HG02943 (cell line): ENCODE results near the gene GIMAP8.
"Not testable (repeated sequence)": the region's sequence is repeated elsewhere in the genome, so short reads cannot be mapped to it uniquely, and the experiment has no call there.

Experiments
- ATAC-seq: cut with Tn5 transposase; IDR thresholded peaks from one replicate; pipeline ENCODE4 v1.9.1; 2021; ENCODE audit warnings: mild to moderate bottlenecking, low read depth, moderate library complexity; ENCODE audit not compliant: unreplicated experiment

The GIMAP8 gene

DNA sequence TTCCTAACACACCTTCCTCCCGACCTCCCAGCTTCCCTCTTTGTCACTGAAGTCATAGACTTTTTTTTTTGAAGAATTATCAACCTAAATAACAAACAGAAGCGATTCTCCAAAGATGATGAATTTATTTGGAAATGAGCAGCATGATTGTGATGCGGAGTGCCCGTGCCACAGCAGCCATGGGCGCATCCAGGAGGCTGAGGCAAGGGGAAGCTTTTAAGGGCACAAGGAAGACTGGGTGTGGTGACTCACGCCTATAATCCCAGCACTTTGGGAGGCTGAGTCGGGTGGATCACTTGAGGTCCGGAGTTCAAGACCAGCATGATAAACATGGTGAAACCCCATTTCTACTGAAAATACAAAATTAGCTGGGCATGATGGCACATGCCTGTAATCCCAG is 16.2 kb upstream of the GIMAP8 start:
- ATAC-seq = no peak

DNA sequence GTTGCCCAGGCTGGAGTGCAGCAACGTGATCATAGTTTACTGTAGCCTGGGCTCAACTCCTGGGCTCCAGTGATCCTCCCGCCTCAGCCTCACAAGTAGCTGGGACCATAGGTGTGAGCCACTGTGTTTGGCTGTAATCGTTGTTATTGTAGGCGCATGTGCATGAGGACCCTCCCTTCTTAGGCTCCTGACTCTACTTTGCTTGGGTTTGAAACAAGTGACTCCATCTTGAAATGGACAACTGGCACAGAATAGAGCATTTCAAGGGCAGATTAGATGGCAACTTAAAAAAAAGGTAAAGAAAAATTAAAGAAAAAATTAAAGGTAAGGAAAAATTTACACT is 15.4 kb upstream of the GIMAP8 start:
- peak; percentile 2 for ATAC-seq

DNA sequence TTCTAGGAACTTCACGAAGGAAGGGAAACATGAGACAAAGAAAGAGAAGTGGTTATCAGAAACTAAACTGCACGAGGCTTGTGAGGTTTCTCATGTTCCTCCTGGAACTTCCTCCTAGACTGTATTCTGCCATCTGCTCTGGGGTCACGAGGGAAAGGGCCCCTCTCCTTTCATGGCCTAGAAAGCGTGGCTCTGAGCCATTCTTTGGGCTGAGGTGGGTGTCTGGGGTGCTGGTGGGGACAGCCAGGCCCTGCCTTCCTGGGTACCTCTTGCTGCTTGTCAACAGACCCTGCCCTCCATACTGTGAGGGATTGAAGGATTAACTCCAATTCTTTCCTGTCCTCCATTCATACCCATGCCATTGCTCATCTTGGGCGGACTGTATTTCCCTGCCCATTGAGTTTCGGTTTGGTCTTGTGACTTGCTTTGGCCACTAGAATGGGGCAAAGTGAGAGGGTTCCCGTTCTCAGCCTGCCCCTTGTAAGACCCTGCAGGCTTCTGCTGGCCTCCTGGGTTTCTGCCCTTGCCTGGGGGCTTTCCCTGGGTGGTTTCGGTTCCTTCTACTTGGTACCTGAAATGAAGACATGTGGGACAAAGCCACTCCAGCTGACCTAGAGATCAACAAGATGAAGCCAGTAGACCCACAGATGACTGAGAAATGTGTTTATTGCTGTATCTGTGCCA is 14.9 kb upstream of the GIMAP8 start:
- ATAC-seq = peak; percentile 88

DNA sequence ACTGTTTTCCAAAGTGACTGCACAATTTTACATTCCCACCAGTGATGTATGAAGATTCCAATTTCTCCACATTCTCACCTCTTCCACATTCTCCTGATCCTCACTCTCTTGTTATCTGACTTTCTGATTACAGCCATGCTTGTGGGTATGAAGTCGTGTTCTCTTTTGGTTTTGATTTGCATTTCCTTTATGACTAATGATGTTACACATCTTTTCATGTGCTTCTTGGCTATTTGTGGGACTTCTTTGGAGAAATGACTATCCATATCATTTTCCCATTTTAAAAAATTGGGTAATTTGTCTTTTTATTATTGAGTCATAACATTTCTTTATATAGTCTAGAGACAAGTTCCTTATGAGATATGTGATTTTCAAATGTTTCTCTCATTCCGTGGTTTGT is 10.5 kb upstream of the GIMAP8 start:
- ATAC-seq = no peak

DNA sequence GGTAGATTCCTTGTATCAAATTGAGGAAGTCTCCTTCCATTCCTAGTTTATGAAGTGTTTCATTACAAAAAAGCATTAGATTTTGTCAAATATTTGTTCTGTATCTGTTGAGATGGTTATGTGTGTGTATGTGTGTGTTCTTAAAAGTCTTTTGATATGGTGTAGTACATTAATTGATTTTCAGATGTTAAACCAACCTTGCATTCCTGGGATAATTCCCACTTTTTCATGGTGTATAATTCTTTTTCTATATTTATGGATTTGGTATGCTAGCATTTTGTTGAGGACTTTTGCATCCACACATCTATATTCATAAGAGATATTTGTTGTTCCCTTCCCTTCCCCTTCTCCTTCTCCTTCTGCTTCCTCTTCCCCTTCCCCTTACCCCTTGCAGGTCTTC is 8.9 kb upstream of the GIMAP8 start:
- no peak for ATAC-seq

DNA sequence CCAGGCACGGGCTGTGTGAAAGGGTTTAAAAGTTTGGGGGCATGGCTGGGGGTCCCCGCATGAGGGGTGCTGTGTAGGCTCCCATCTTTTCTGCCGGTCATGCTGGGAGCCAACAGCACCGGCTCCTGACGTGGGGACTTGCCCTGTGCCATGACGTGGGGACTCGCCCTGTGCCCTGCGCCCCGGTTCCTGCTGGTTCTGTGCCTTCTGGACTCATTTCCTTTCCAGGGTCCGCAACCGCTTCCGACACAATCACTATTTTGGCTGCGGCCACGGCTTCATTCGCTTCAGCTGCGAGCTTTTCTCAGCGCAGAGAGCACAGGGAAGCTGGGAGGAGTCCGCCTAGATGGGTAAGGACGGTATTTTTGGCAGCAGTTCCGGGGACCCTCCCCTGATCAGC is 7.6 kb upstream of the GIMAP8 start:
- ATAC-seq = no peak

DNA sequence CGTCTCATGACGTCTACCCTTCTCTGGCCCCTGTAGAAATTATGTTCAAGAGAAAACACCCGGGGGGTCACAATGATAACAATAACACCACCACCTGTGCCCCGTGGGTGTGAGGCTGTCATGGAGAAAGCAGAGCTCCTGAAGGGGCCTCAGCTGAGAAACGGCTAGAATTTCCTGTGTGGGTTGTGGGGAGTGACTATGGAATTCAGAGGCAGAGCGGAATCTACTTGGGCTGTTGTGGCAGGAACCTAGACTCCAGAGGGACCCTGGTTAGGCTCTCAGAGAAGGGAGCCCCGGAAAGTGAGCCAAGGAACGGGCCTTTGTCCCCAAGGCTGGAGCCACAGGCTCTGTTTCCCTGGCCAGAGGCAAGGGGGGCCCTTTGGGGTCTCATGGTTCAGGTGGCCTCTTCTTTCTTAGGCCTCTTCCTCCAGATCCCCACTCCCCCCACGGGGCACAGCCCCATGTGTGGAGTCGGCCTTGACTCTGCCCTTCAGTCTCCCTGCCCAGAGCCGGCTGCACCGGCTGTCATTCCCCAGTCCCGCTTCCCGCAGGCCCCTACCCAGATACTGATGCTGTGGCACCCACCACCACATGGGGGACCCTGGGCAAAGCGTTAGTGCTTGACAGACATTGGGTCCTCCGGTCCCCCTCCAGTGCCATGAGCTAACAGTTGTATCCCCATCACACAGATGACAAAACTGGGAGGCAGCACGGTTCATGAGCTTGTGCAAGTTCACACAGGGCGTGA is 6.5 kb upstream of the GIMAP8 start:
- no peak for ATAC-seq

DNA sequence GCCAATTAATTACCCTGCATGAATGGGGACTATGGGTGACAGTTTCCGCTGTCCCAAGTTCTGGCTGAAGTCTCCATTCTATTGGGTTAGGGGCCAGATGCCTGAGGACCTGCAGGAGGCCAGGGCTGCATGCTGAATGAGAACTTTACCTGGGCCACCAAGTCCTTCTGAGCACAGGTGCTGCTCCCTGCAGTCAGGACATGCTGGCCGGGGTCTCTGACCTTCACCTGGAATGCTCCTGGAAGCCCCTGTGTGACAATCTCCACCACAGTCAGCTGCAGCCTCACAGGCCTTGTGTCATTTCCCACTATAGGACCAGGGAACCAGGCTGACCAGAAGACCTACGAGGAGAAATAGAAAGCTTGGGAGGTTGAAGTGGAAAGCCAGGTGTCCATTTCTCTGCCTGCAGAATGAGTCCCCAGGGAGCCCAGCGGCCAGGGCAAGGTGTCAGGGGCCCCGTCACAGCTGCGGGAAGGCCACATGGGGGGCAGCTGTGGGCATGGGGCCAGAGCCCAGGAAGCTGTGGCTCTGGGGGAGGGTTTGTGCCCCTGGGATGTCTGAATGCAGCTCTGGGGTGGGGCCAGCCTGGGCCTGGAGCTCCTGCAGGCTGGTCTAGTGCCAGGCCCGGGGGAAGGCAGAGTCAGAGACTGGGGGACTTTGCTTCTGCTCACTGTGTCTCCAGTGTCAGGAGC is 5.6 kb upstream of the GIMAP8 start:
- ATAC-seq = no peak

DNA sequence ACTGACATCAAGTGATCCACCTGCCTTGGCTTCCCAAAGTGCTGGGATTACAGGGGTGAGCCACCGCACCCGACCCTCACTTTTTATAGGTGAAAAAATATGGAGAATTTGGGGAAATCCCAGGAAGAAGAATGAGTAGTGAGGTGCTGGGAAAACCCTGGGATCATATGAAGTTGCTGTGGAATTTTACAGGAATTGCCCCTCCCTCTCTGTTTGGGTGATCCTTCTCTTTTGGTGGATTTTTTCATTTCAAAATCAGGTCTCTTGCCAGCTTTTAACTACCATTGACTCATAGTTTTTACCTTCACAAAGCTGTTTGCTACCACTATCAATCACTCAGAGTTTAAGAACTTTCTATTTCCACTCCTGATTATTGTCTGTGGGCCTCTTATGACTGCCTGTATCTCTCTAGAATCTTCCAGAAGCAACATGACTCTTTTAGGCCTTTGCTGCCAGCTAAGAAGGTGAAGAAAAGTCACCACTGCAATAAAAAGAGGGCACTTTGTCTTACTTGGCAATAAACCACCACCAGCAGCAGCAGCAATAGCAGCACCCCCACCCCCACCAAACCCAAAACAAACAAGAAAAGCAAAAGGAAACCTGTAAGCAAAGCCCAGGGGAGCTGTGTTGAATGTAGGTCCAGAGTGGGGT is 4.0 kb upstream of the GIMAP8 start:
- no peak for ATAC-seq

DNA sequence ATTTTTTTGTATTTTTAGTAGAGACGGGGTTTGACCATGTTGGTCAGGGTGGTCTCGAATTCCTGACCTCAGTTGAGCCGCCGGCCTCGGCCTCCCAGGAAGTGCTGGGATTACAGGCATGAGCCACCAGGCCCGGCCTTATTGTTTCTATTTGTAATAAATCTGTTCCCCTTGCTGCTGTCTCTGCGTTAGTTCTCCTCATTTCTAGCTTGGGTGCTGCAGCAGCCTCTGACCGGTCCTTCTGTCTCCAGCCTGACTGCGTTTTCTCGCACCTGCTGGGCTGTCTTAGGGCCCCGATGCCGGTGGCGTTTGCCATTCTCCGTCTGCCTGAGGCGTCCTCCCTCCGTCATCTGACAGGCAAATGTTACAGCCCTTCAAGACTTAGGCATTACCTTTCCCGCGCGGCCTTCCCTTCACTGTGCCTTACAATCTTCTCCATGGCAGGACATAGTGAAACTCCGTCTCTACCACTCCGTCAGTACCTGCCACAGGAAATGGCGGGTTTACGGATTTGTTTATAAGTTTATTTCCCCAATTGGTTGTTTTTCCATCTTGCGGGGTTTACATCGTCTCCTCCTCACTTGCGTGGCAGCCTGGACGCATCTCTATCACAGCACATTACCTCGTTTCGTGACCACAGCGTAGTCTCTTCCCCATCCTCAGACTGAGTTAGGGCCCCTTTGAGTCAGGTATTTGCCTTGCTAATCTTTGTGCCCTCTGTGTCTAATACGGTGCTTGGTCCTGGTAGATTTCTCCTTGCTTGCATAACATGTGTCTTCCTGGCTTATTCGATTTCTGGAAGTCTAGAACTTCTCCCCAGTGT is 2.3 kb upstream of the GIMAP8 start:
- no peak for ATAC-seq

DNA sequence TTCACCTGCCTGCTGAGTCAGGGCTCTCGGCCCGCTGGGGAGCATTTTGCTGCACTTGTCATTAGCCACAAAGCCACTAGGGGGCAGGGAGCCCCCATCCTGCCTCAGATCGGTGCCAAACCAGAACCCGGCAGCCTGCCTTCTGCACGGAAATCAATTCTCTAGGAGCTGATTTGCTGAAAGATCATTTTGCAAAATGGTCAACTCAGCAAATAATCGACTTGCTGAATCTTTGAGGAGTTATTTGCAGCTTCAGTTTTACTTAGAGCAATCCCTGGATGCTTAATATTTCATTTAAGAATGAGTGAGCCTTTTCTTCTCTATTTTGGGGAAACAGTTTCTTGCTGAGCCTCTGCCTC is 1.7 kb upstream of the GIMAP8 start:
- no peak for ATAC-seq

DNA sequence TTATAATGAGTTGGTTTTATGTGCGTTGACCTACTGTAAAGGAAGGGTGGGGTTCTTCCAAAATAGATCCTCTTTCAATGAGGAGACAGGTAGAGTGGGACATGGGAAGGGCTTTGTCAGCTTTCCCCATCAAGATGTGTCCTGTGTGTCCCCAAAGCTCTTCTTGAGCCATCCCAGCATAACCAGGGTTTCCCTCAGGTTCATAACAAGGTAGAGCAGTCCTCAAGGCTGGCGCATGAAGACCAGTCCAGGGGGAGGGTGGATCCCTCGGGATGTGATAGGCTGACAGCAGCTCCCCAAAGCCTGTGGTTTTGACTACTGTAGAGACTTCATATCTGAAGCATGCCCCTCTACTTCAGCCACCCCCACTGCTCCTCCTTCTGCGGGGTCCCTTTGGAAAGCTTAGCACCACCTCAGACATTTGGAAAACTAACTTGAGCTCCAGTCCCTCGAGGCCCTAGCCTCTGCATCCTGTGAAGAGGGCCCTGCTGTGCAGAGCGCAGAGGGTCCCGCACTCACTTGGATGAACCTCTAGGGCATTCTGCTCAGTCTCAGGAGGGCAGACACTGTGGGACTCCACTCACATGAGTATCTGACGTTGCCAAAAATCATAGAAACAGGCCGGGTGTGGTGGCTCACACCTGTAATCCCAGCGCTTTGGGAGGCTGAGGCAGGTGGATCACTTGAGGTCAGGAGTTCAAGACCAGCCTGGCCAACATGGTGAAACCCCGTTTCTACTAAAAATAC is 1.1 kb upstream of the GIMAP8 start:
- ATAC-seq = no peak

DNA sequence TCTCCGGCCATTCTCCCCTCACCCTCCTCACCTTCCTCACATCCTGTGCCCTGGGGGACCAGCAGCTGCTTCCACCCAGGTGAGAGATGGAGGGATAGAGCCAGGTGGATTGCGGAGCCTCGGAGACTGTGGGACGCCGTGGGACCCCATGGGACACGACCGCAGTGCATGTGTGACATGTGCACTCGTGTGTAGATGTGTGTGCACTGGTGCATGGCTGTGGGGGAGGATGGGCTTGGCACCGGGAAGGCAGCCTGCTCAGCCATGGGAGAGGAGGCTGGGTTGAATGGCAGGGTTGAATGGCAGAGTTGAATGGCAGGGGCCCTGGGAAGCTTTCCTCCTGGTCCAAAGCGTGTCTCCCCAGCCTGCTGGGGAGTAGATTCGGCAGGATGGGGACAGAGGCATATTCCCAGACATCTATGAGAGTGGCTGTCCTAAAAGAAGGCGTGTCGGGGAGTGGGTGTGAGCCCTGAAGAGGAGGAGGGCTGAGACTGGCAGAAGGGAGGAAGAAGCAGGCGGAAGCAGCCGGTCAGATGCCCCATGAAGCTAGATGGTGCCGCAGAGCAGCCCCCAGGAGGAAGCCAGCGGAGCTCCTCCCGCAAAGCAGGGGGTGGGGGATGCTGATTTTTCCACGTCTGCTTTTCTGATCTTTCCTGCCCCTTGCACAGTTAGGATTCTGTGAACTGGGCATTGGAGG is 815 bp downstream of the GIMAP8 start:
- ATAC-seq = peak; percentile 45

DNA sequence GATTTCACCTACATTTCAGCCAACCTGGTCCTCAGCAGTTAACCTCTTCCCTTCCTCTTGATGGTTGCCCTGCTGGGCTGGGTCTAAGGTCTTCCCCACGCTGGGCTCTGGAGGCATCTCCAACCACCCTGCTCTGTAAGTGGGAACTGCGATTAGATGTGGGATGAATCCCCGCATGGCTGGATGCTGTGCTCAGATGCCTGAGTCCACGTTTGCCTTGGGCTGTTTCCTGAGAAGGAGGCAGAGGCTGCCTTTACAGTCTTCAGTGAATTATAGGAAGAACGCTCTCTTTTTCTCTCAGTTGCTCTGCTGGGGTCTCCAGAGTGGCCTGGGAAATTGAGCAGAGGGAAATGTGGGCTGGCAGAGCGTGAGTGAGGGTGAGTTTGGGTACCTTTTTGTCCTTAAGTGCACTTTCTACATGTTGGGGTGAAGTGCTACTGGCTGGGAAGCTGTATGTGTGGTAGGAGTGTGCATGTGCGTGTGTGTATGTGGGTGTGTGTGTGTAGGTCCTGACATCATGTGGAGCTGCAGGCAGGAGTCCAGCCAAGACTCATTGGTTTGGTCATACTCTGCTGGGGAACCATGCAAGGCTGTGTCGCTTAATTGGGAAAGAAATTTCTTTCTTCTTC is 1.5 kb downstream of the GIMAP8 start:
- no peak for ATAC-seq

DNA sequence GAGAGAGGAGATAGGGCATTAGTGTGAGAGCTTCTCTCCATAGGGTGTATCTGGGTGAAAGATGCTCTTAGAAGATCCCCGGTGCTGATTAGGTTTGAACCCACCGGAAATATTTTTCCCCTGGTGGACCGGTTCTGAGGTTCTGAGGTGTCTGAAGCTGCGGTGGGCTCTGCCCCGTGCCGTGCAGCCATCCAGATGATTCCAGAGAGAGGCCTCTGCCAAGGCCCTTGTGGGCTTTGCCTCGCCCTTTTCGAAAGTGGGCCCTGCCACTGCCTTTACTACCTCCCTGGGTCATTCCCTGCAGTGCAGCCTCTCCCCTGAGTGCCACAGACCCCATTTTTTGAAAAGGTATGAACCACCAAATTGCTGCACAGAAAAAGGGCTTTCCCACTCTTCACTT is 2.8 kb downstream of the GIMAP8 start:
- no peak for ATAC-seq

DNA sequence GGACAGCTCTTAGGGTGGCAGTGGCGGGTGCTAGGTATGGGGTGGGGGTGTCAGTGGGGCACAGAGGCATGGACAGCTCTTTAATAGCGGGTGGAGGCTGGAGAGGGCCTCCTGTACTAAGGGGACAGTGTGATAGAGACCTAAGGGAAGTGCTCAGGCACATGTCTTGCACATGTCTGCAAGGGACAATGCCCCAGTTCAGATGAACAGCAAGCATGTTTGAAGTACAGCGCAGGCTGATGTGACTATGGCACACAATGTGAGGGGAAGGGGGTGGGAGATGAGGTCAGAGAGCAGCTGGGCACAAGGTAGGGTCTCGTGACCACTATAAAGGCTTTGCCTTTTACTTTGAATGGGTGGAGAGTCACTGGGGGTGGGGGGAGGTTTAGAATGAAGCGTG is 3.5 kb downstream of the GIMAP8 start:
- ATAC-seq = no peak

DNA sequence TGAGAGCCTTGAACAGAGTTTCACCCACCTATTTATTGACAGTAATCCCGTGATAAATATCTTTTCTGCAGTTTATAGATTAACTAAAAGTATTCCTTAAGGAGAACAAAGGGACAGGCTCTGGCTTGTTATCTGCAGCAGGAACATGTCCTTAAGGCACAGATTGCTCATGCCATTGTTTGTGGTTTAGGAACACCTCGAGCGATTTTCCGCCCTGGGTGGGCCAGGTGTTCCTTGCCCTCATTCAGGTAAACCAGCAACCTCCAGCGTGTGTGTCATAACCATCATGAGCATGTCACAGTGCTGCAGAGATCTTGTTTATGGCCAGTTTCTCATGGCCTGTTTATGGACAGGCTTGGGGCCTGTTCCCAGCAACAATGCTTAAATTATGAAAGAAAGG is 6.6 kb downstream of the GIMAP8 start:
- not testable (repeated sequence) for ATAC-seq

DNA sequence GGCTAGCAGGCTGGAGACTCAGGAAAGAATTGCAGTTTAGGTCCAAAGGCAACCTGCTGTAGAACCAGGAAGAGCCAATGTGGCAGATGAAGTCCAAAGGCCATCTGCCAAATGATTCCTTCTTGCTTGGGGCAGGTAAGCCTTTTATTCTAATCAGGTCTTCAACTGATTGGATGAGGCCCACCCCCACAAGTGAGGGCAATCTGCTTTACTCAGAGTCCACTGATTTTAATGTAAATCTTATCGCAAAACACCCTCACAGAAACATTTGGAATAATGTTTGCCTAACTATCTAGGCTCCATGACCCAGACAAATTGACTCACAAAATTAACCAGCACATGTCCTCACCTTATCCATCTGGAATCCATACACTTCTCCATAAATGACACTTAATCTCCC is 7.8 kb downstream of the GIMAP8 start:
- ATAC-seq = no peak

DNA sequence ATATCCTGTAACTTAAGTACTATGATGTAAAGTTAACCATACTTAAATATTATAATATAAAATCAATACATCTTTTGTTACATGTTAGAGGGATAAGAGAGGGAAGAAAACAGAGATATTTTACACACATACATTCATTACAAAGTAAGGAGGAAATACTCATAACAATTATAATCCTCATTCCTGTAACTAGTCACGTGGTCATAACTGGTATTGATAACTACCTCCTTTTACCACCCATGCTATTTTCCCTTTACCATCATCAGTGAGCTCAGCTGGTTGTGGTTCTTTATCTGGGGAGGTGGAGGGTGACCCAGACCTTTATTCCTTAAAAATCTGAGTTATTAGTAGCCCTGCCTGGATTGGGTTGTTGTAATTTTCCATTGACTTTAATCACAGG is 8.3 kb downstream of the GIMAP8 start:
- no peak for ATAC-seq
